Fibroblast of lung (primary cell): ENCODE measurements around the gene KLHL10. TPM values are rescaled to one million over a fixed set of nuclear protein-coding genes. Genes with fewer than 3 reads are reported as not detected.

Source experiments
- DNase-seq, 2 donors: peaks; one replicate each; pipeline versions ENCODE4 v3.0.0 to v3.0.0-alpha.2; 2010; ENCODE audit warnings: low read depth in 2 of 2
- H2AFZ ChIP-seq: 2 replicates; pipeline ENCODE4 v1.5.1; 2012; ENCODE audit warnings: low read length, control low read depth, inconsistent platforms
- H3K27ac ChIP-seq: 2 replicates; pipeline ENCODE4 v1.5.1; 2011; ENCODE audit warnings: low read length, control low read depth; ENCODE audit not compliant: insufficient read depth
- H3K27me3 ChIP-seq: 2 replicates; pipeline ENCODE4 v1.5.1; 2011; ENCODE audit warnings: mild to moderate bottlenecking, low read length; ENCODE audit not compliant: control insufficient read depth, insufficient read depth
- H3K36me3 ChIP-seq: 2 replicates; pipeline ENCODE4 v1.5.1; 2011; ENCODE audit warnings: low read length; ENCODE audit not compliant: control insufficient read depth, insufficient read depth
- H3K4me1 ChIP-seq: 2 replicates; pipeline ENCODE4 v1.5.1; 2011; ENCODE audit warnings: low read length; ENCODE audit not compliant: control insufficient read depth, insufficient read depth; ENCODE audit errors: extremely low read depth
- H3K4me2 ChIP-seq: 2 replicates; pipeline ENCODE4 v1.5.1; 2011; ENCODE audit warnings: low read length, control low read depth; ENCODE audit not compliant: insufficient read depth; ENCODE audit errors: extremely low read depth
- H3K4me3 ChIP-seq, 4 experiments: fragments of 200-600 bp in 1 of 4; sonication (generic) in 1 of 4; replicated peaks in 1 of 4; 2 replicates each; pipeline ENCODE4 v1.5.1; 2011 to 2016; ENCODE audit warnings: low read length in 4 of 4, low read depth in 3 of 4, mild to moderate bottlenecking in 3 of 4, control low read depth in 2 of 4, inconsistent platforms in 1 of 4, mixed read lengths in 1 of 4; ENCODE audit not compliant: insufficient read depth in 1 of 4; ENCODE audit errors: control extremely low read depth in 1 of 4
- H3K79me2 ChIP-seq: 2 replicates; pipeline ENCODE4 v1.5.1; 2012; ENCODE audit warnings: mild to moderate bottlenecking, low read length, inconsistent platforms; ENCODE audit not compliant: control insufficient read depth, insufficient read depth
- H3K9ac ChIP-seq: 2 replicates; pipeline ENCODE4 v1.5.1; 2011; ENCODE audit warnings: mild to moderate bottlenecking, low read length, control low read depth; ENCODE audit not compliant: insufficient read depth
- H3K9me3 ChIP-seq: 2 replicates; pipeline ENCODE4 v1.5.1; 2012; ENCODE audit warnings: low read depth, low read length; ENCODE audit not compliant: control insufficient read depth, insufficient read depth
- H4K20me1 ChIP-seq: 2 replicates; pipeline ENCODE4 v1.5.1; 2011; ENCODE audit warnings: low read length; ENCODE audit not compliant: control insufficient read depth, insufficient read depth; ENCODE audit errors: extremely low read depth
- CTCF ChIP-seq, 2 donors: IDR thresholded peaks in 1 of 2; conservative IDR thresholded peaks in 1 of 2; 1 replicate in 1 of 2; 2 replicates in 1 of 2; pipeline ENCODE4 v1.5.1; 2011 to 2012; ENCODE audit warnings: low read length in 2 of 2, control low read depth in 1 of 2, inconsistent platforms in 1 of 2, low read depth in 1 of 2, mild to moderate bottlenecking in 1 of 2
- EZH2 ChIP-seq: IDR thresholded peaks from 2 replicates; pipeline ENCODE4 v1.5.1; 2012; ENCODE audit warnings: low read length, control low read depth, mild to moderate bottlenecking; ENCODE audit errors: missing control alignments
- polyA plus RNA-seq, 2 donors: library from polyadenylated mRNA; depleted of rRNA in 1 of 2; stranded (reverse) in 1 of 2; unstranded in 1 of 2; fragments of >200 nt; gene quantifications; 2 replicates each; pipeline ENCODE4 v1.2.1, GENCODE V29; 2011 to 2012; ENCODE audit warnings: missing spikeins in 1 of 2
- total RNA-seq: library from RNA; depleted of rRNA; stranded (reverse); fragments of >200 nt; gene quantifications from 2 replicates; pipeline ENCODE4 v1.2.1, GENCODE V29; 2014

KLHL10 gene
- total and polyA plus RNA-seq, 2 donors (not counting 1 experiment from before 2014, with no cell fraction given): 0.33 TPM

GRCh38 chr17:41810659-41811548, 26.7 kb upstream of the KLHL10 start:
- Histone ChIP-seq H3K9me3 (no peaks in the 10 kb centered on the region), H3K79me2 (peaks cover 38% of the 10 kb centered on the region), H3K4me3 (peak overlapping the region; percentile 60 to 99 (median 94)), H4K20me1 (no peaks in the 10 kb centered on the region), H3K27ac (peak overlapping the region; percentile 43), H3K9ac (peak overlapping the region; percentile 69), H3K27me3 (no peaks in the 10 kb centered on the region), H3K4me1 (peaks cover 14% of the 10 kb centered on the region), H3K4me2 (peak overlapping the region; percentile 98), H2AFZ (peak overlapping the region; percentile 70), H3K36me3 (peaks cover 8% of the 10 kb centered on the region)
- no peak for TF ChIP-seq CTCF (conservative IDR thresholded peaks at IDR 0.05 in 1 of 2, IDR thresholded peaks at IDR 0.05 in 1 of 2; ENCODE audit: low read depth in 1 of 2, low read length in 2 of 2)
- no peak for TF ChIP-seq EZH2
- DNase-seq: no peak

- Histone ChIP-seq H3K4me2 (peak within 1 kb of the TSS; percentile 98), H3K27ac (peak within 1 kb of the TSS; percentile 77), H3K4me1 (peaks cover 14% of the 10 kb centered on the region), H3K79me2 (peaks cover 43% of the 10 kb centered on the region), H3K4me3 (peak within 1 kb of the TSS; percentile 89 to 99 (median 94)), H4K20me1 (no peaks in the 10 kb centered on the region), H3K36me3 (peaks cover 8% of the 10 kb centered on the region), H3K27me3 (no peaks in the 10 kb centered on the region), H3K9me3 (no peaks in the 10 kb centered on the region), H2AFZ (peak within 1 kb of the TSS; percentile 98), H3K9ac (peak within 1 kb of the TSS; percentile 71)
- no peak for TF ChIP-seq EZH2
- peak; percentile 49 to 58 for TF ChIP-seq CTCF (conservative IDR thresholded peaks at IDR 0.05 in 1 of 2, IDR thresholded peaks at IDR 0.05 in 1 of 2; ENCODE audit: low read depth in 1 of 2, low read length in 2 of 2)
- peak; percentile 80 to 81 for DNase-seq
Observed at GRCh38 chr17:41811549-41812380, 25.9 kb upstream of the KLHL10 start, which contains the start of gene P3H4. Gene P3H4, minus strand, starts transcription at chr17:41811949. Its CDS starts 34 bp downstream, at chr17:41811915.
